Fibroblast of lung (primary cell): ENCODE results near the gene SFT2D1. TPM values are rescaled to one million over a fixed set of nuclear protein-coding genes. Genes with fewer than 3 reads are reported as not detected.
A peak's percentile ranks its signal among the peaks of the same experiment; 100 is the strongest.

Experiments used
- DNase-seq, 2 donors: peaks; one replicate each; pipeline versions ENCODE4 v3.0.0 to v3.0.0-alpha.2; 2010; ENCODE audit warnings: low read depth in 2 of 2
- H2AFZ ChIP-seq: 2 replicates; pipeline ENCODE4 v1.5.1; 2012; ENCODE audit warnings: low read length, control low read depth, inconsistent platforms
- H3K27ac ChIP-seq: 2 replicates; pipeline ENCODE4 v1.5.1; 2011; ENCODE audit warnings: low read length, control low read depth; ENCODE audit not compliant: insufficient read depth
- H3K27me3 ChIP-seq: 2 replicates; pipeline ENCODE4 v1.5.1; 2011; ENCODE audit warnings: mild to moderate bottlenecking, low read length; ENCODE audit not compliant: control insufficient read depth, insufficient read depth
- H3K36me3 ChIP-seq: 2 replicates; pipeline ENCODE4 v1.5.1; 2011; ENCODE audit warnings: low read length; ENCODE audit not compliant: control insufficient read depth, insufficient read depth
- H3K4me1 ChIP-seq: 2 replicates; pipeline ENCODE4 v1.5.1; 2011; ENCODE audit warnings: low read length; ENCODE audit not compliant: control insufficient read depth, insufficient read depth; ENCODE audit errors: extremely low read depth
- H3K4me2 ChIP-seq: 2 replicates; pipeline ENCODE4 v1.5.1; 2011; ENCODE audit warnings: low read length, control low read depth; ENCODE audit not compliant: insufficient read depth; ENCODE audit errors: extremely low read depth
- H3K4me3 ChIP-seq, 4 experiments: fragments of 200-600 bp in 1 of 4; sonication (generic) in 1 of 4; replicated peaks in 1 of 4; 2 replicates each; pipeline ENCODE4 v1.5.1; 2011 to 2016; ENCODE audit warnings: low read length in 4 of 4, low read depth in 3 of 4, mild to moderate bottlenecking in 3 of 4, control low read depth in 2 of 4, inconsistent platforms in 1 of 4, mixed read lengths in 1 of 4; ENCODE audit not compliant: insufficient read depth in 1 of 4; ENCODE audit errors: control extremely low read depth in 1 of 4
- H3K79me2 ChIP-seq: 2 replicates; pipeline ENCODE4 v1.5.1; 2012; ENCODE audit warnings: mild to moderate bottlenecking, low read length, inconsistent platforms; ENCODE audit not compliant: control insufficient read depth, insufficient read depth
- H3K9ac ChIP-seq: 2 replicates; pipeline ENCODE4 v1.5.1; 2011; ENCODE audit warnings: mild to moderate bottlenecking, low read length, control low read depth; ENCODE audit not compliant: insufficient read depth
- H3K9me3 ChIP-seq: 2 replicates; pipeline ENCODE4 v1.5.1; 2012; ENCODE audit warnings: low read depth, low read length; ENCODE audit not compliant: control insufficient read depth, insufficient read depth
- H4K20me1 ChIP-seq: 2 replicates; pipeline ENCODE4 v1.5.1; 2011; ENCODE audit warnings: low read length; ENCODE audit not compliant: control insufficient read depth, insufficient read depth; ENCODE audit errors: extremely low read depth
- EZH2 ChIP-seq: IDR thresholded peaks from 2 replicates; pipeline ENCODE4 v1.5.1; 2012; ENCODE audit warnings: low read length, control low read depth, mild to moderate bottlenecking; ENCODE audit errors: missing control alignments
- polyA plus RNA-seq, 2 donors: library from polyadenylated mRNA; depleted of rRNA in 1 of 2; stranded (reverse) in 1 of 2; unstranded in 1 of 2; fragments of >200 nt; gene quantifications; 2 replicates each; pipeline ENCODE4 v1.2.1, GENCODE V29; 2011 to 2012; ENCODE audit warnings: missing spikeins in 1 of 2
- total RNA-seq: library from RNA; depleted of rRNA; stranded (reverse); fragments of >200 nt; gene quantifications from 2 replicates; pipeline ENCODE4 v1.2.1, GENCODE V29; 2014
- TF ChIP-seq, protein P1 (sequence below), 2 donors: IDR thresholded peaks in 1 of 2; conservative IDR thresholded peaks in 1 of 2; 1 replicate in 1 of 2; 2 replicates in 1 of 2; pipeline ENCODE4 v1.5.1; 2011 to 2012; ENCODE audit warnings: low read length in 2 of 2, control low read depth in 1 of 2, inconsistent platforms in 1 of 2, low read depth in 1 of 2, mild to moderate bottlenecking in 1 of 2

Gene SFT2D1
- total and polyA plus RNA-seq, 2 donors (not counting 1 experiment from before 2014, with no cell fraction given) = 34.8 to 86.0 TPM

DNA sequence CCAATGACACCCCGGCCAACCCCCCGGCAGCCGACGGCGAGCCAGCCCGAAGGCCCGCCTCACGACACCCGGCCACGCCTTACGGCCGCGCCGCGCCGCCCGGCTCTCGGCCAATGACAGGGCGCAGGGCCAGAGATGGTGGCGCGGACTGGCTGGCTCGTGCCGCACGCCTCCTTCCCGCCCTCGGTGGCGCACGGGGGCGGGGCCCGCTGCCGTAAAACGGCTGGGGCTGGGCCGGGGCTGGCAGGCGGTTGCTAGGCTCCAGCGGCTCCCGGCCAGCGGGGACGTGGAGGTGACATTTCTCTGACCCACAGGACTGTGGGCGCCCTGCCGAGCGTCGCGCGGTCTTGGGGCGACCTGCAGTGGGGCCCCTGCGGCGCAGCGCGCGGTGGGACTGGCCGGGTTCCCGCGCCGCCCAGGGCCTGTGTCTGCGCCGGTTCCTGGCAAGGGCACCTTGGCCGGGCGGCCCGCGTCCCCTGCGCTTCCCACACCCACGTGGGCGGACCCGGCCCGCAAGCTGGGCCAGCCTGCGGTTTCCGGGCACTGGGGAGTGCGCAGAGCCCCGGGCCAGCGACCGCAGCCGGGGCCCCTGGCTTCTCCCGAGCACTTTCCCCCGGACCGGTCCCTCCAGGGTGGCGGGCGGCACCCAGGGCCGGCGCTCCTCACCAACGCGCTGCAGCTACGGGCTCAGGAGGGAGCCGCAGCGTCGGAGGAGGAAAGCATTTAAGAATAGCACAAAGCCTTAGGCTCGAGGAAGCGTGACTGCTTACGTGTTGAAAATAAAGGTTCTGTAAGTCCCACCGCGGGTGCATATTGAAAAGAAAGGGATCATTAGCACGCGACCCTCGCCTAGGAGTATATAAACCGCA lies 40.8 kb upstream of the SFT2D1 start, which contains the start of gene MPC1:
Gene MPC1 (minus strand): TSS at position 8 of the 869 bp plus-strand sequence. CDS start 64 bp downstream, outside the sequence.
- Histone ChIP-seq H3K9ac (peak within 1 kb of the TSS; percentile 66), H3K27me3 (no peaks in the 10 kb centered on the region)
- no peak for TF ChIP-seq EZH2
- TF ChIP-seq, protein P1, sequence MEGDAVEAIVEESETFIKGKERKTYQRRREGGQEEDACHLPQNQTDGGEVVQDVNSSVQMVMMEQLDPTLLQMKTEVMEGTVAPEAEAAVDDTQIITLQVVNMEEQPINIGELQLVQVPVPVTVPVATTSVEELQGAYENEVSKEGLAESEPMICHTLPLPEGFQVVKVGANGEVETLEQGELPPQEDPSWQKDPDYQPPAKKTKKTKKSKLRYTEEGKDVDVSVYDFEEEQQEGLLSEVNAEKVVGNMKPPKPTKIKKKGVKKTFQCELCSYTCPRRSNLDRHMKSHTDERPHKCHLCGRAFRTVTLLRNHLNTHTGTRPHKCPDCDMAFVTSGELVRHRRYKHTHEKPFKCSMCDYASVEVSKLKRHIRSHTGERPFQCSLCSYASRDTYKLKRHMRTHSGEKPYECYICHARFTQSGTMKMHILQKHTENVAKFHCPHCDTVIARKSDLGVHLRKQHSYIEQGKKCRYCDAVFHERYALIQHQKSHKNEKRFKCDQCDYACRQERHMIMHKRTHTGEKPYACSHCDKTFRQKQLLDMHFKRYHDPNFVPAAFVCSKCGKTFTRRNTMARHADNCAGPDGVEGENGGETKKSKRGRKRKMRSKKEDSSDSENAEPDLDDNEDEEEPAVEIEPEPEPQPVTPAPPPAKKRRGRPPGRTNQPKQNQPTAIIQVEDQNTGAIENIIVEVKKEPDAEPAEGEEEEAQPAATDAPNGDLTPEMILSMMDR (conservative IDR thresholded peaks at IDR 0.05 in 1 of 2, IDR thresholded peaks at IDR 0.05 in 1 of 2; ENCODE audit: low read depth in 1 of 2, low read length in 2 of 2) = no peak

GRCh38 chr6:166382500-166382932 lies 40.2 kb upstream of the SFT2D1 start:
- Histone ChIP-seq H3K4me2 (peak overlapping the region; percentile 29), H3K4me1 (no peaks in the 10 kb centered on the region), H3K79me2 (peaks cover 4% of the 10 kb centered on the region), H3K36me3 (no peaks in the 10 kb centered on the region), H2AFZ (peak overlapping the region; percentile 90), H3K9ac (peak overlapping the region; percentile 66), H3K27ac (peak overlapping the region; percentile 52), H4K20me1 (no peaks in the 10 kb centered on the region), H3K27me3 (no peaks in the 10 kb centered on the region), H3K4me3 (peak overlapping the region; percentile 31 to 85 (median 72)), H3K9me3 (no peaks in the 10 kb centered on the region)
- no peak for TF ChIP-seq EZH2
- TF ChIP-seq, protein P1 (conservative IDR thresholded peaks at IDR 0.05 in 1 of 2, IDR thresholded peaks at IDR 0.05 in 1 of 2; ENCODE audit: low read depth in 1 of 2, low read length in 2 of 2) = no peak
- no peak for DNase-seq

More for the DNA sequence above, 40.8 kb upstream of the SFT2D1 start, which contains the start of gene MPC1:
- peak within 1 kb of the TSS; percentile 91 for H3K4me2 ChIP-seq
- H2AFZ ChIP-seq = peak within 1 kb of the TSS; percentile 90
- peaks cover 4% of the 10 kb centered on the region for H3K79me2 ChIP-seq
- no peaks in the 10 kb centered on the region for H3K4me1 ChIP-seq
- H3K27ac ChIP-seq = peak within 1 kb of the TSS; percentile 52
- no peaks in the 10 kb centered on the region for H3K36me3 ChIP-seq
- DNase-seq = peak; percentile 93 to 96
- no peaks in the 10 kb centered on the region for H3K9me3 ChIP-seq
- H4K20me1 ChIP-seq = no peaks in the 10 kb centered on the region
- peak within 1 kb of the TSS; percentile 31 to 85 (median 75) for H3K4me3 ChIP-seq

DNA sequence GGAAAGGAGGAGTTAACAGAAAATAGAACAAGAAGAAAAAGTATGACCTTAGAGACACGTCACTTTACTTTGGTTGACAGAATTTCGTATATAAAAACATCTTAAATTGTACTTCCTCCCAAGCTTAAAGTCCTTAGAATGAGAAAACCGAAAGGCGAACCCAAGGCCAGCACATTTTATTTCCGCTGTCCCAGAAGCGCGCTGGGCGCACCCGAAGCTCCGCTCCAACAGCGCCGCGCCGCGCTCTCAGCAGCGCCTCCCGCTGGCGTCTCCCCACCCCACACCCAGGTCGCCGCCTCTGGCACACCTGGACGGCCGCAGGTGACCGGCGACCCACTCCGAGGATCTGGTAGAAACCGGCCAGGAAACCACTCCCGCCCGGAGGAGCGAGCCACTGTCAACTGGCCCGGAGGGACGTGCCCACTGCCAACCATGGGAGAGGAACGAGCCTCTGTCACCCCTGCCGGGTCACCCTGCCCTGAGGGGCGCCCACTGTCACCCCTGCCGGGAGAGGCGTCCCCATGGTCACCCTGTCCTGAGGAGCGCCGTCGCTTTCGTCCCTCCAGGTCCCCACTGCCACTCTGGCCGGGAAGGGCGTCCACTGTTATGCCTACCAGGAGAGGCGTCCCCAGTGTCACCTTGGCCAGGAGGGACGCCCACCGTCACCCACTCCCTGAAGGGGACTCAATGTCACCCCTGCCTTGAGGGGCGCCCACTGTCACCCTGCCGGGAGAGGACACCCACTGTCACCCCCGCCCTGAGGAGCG lies 39.6 kb upstream of the SFT2D1 start:
- TF ChIP-seq, protein P1 (conservative IDR thresholded peaks at IDR 0.05 in 1 of 2, IDR thresholded peaks at IDR 0.05 in 1 of 2; ENCODE audit: low read depth in 1 of 2, low read length in 2 of 2) = peak; percentile 51 to 58
- no peak for TF ChIP-seq EZH2
- peak overlapping the region; percentile 52 for H3K27ac ChIP-seq

More for the DNA sequence above, 39.6 kb upstream of the SFT2D1 start:
- peak overlapping the region; percentile 31 to 85 (median 72) for H3K4me3 ChIP-seq
- H3K4me1 ChIP-seq = no peaks in the 10 kb centered on the region
- H3K79me2 ChIP-seq = peaks cover 4% of the 10 kb centered on the region
- H3K9me3 ChIP-seq = no peaks in the 10 kb centered on the region
- no peaks in the 10 kb centered on the region for H3K36me3 ChIP-seq
- peak overlapping the region; percentile 66 for H3K9ac ChIP-seq
- peak overlapping the region; percentile 72 for H2AFZ ChIP-seq
- no peaks in the 10 kb centered on the region for H4K20me1 ChIP-seq
- DNase-seq = peak; percentile 44 to 48
- H3K27me3 ChIP-seq = no peaks in the 10 kb centered on the region
- H3K4me2 ChIP-seq = peak overlapping the region; percentile 91
